B cell (primary cell): ENCODE measurements around the gene ODC1.

Source experiments
- CTCF ChIP-seq: fragments of 200-600 bp; IDR thresholded peaks from one replicate; pipeline ENCODE4 v1.8.0; 2022; ENCODE audit warnings: antibody characterized with exemption, mild to moderate bottlenecking
- EZH2 ChIP-seq: IDR thresholded peaks from 2 replicates; pipeline ENCODE4 v1.6.1; 2012; ENCODE audit warnings: borderline replicate concordance, low read depth, mild to moderate bottlenecking, moderate library complexity, low read length; ENCODE audit not compliant: insufficient read depth, poor library complexity, severe bottlenecking

- TF ChIP-seq CTCF = no peak
- no peak for TF ChIP-seq EZH2
These were observed 23.8 kb upstream of the ODC1 start for GRCh38 chr2:10471955-10472354.
